NCI-H2196 treated with DMSO at 0.1 percent for 48 hours (cell line): Measurements from ENCODE around the gene TNFSF10.

ENCODE experiments used
- DNase-seq: peaks from one replicate; lab custom pipeline; 2025; ENCODE audit not compliant: unreplicated experiment; lab: John Stamatoyannopoulos, UW

Gene TNFSF10

DNA sequence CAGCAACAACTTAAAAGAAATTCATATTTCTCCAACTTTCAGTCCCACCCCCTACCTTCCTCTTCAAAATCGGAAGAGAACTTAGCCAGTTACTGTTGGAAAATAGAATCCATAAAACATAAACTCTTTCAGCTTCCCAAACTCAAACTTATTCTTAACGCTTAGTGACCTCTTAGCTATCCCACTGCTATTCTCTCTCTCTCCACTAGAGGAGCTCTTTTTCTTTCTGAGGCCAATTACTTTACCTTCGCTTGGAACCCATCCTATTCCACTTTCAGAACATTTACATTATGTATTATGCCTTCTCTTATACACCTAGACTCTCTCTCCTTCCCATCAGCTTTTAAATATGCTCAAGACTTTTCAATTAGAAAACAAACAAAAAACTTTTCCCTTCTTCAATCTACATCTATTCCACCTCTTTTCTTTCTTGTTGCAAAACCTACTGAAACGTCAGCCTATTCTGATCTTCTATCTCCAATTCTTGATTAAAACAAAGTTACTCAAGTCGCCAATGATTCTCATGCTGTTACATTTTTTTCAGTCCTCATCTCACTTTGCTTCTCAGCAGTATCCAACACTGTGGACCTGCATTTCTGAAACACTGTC lies 61.6 kb downstream of the TNFSF10 start:
- peak; percentile 25 for DNase-seq

DNA sequence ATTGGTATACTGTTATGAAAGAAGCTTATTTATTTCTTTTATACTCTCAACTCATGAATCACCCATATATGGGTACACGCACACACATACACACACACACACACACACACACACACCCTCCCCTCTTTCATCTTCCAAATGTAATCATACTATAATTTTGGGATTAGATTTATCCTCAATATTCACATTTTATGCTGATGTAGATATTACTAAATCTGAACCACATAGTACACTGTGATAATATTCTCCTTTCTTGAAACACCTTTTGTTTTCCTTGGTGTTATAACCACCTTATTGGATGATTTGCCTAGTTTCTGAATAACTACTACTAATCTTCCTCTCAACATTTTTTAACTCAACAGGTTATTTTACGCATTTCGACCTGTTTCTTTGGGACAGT lies 66.8 kb downstream of the TNFSF10 start:
- no peak for DNase-seq
